CD4-positive, alpha-beta T cell treated with Interleukin-6 at 100 ng/mL for 8 hours (primary cell): ENCODE results near the gene ATP6V1A.

Source experiments
- DNase-seq: peaks from one replicate; pipeline ENCODE4 v3.0.0-alpha.2; 2020; ENCODE audit warnings: mixed read lengths, low spot score

ATP6V1A gene

GRCh38 chr3:113747283-113748046, 630 bp downstream of the ATP6V1A start:
- DNase-seq: no peak

GRCh38 chr3:113751141-113751540, 4.3 kb downstream of the ATP6V1A start:
- DNase-seq: no peak

- no peak for DNase-seq
Observed at GRCh38 chr3:113753376-113753985, 6.6 kb downstream of the ATP6V1A start.

GRCh38 chr3:113754494-113755159, 7.8 kb downstream of the ATP6V1A start:
- no peak for DNase-seq

- DNase-seq: no peak
Observed at GRCh38 chr3:113758389-113759024, 11.7 kb downstream of the ATP6V1A start.

- DNase-seq: no peak
Observed at GRCh38 chr3:113764698-113765097, 17.9 kb downstream of the ATP6V1A start.

- no peak for DNase-seq
Observed at GRCh38 chr3:113769551-113769950, 22.7 kb downstream of the ATP6V1A start.

- DNase-seq: no peak
Observed at GRCh38 chr3:113771993-113772392, 25.2 kb downstream of the ATP6V1A start.

- no peak for DNase-seq
Observed at GRCh38 chr3:113773381-113773780, 26.5 kb downstream of the ATP6V1A start.

- no peak for DNase-seq
Observed at GRCh38 chr3:113775516-113775915, 28.7 kb downstream of the ATP6V1A start.

- no peak for DNase-seq
Observed at GRCh38 chr3:113776564-113776963, 29.7 kb downstream of the ATP6V1A start.

- DNase-seq: no peak
Observed at GRCh38 chr3:113783463-113783862, 36.6 kb downstream of the ATP6V1A start.

GRCh38 chr3:113783980-113784379, 37.1 kb downstream of the ATP6V1A start:
- no peak for DNase-seq

- no peak for DNase-seq
Observed at GRCh38 chr3:113791381-113791780, 44.5 kb downstream of the ATP6V1A start.

- DNase-seq: no peak
Observed at GRCh38 chr3:113794526-113794925, 47.7 kb downstream of the ATP6V1A start.

- no peak for DNase-seq
Observed at GRCh38 chr3:113795693-113796092, 48.9 kb downstream of the ATP6V1A start.

GRCh38 chr3:113802795-113803455, 56.1 kb downstream of the ATP6V1A start:
- no peak for DNase-seq

- no peak for DNase-seq
Observed at GRCh38 chr3:113804661-113805060, 57.8 kb downstream of the ATP6V1A start.

GRCh38 chr3:113805249-113805648, 58.4 kb downstream of the ATP6V1A start:
- no peak for DNase-seq

GRCh38 chr3:113812854-113813253, 66.0 kb downstream of the ATP6V1A start:
- DNase-seq: no peak

- DNase-seq: no peak
Observed at GRCh38 chr3:113819866-113820265, 73.0 kb downstream of the ATP6V1A start.

- DNase-seq: no peak
Observed at GRCh38 chr3:113825090-113825489, 78.3 kb downstream of the ATP6V1A start.
